DOHH2 (cell line): ENCODE results near the gene SUDS3.
"Not testable (repeated sequence)": the region's sequence is repeated elsewhere in the genome, so short reads cannot be mapped to it uniquely, and the experiment has no call there.

Experiments
- H3F3A ChIP-seq: fragments of 200-600 bp; sonication (generic), shearing (Covaris generic); 2 replicates; pipeline ENCODE4 v1.6.0; 2016; ENCODE audit warnings: antibody characterized with exemption, mild to moderate bottlenecking; ENCODE audit not compliant: control insufficient read depth, insufficient read depth
- H3K27ac ChIP-seq: fragments of 200-600 bp; sonication (generic); 2 replicates; pipeline ENCODE4 v1.5.1; 2014; ENCODE audit warnings: low read depth, mild to moderate bottlenecking, low read length, moderate library complexity
- H3K27me3 ChIP-seq: fragments of 200-600 bp; sonication (generic); 2 replicates; pipeline ENCODE4 v1.6.1; 2014; ENCODE audit warnings: mild to moderate bottlenecking, low read length, mixed read lengths; ENCODE audit not compliant: control insufficient read depth
- H3K36me3 ChIP-seq: fragments of 200-600 bp; sonication (generic); 2 replicates; pipeline ENCODE4 v1.6.1; 2014; ENCODE audit warnings: mild to moderate bottlenecking, low read length, moderate library complexity, mixed read lengths; ENCODE audit not compliant: control insufficient read depth
- H3K4me1 ChIP-seq: fragments of 200-600 bp; sonication (generic); 2 replicates; pipeline ENCODE4 v1.6.1; 2014; ENCODE audit warnings: mild to moderate bottlenecking, low read length, mixed read lengths; ENCODE audit not compliant: control insufficient read depth
- H3K4me2 ChIP-seq: fragments of 200-600 bp; sonication (generic); 2 replicates; pipeline ENCODE4 v1.6.0; 2014; ENCODE audit warnings: mild to moderate bottlenecking, low read length, moderate library complexity
- H3K4me3 ChIP-seq: fragments of 200-600 bp; sonication (generic); 2 replicates; pipeline ENCODE4 v1.5.1; 2014; ENCODE audit warnings: mild to moderate bottlenecking, low read length, mixed read lengths
- H3K79me2 ChIP-seq: fragments of 200-600 bp; sonication (generic); 2 replicates; pipeline ENCODE4 v1.6.1; 2014; ENCODE audit warnings: mild to moderate bottlenecking, low read length, mixed read lengths; ENCODE audit not compliant: control insufficient read depth
- H3K9me2 ChIP-seq: fragments of 200-600 bp; sonication (generic); replicated peaks from 2 replicates; pipeline ENCODE4 v1.6.1; 2014; ENCODE audit warnings: mild to moderate bottlenecking, low read length, mixed read lengths; ENCODE audit not compliant: control insufficient read depth
- H3K9me3 ChIP-seq: fragments of 200-600 bp; sonication (generic); 2 replicates; pipeline ENCODE4 v1.6.1; 2014; ENCODE audit warnings: antibody characterized with exemption, low read length, mixed read lengths; ENCODE audit not compliant: control insufficient read depth, insufficient read depth
- H4K20me1 ChIP-seq: fragments of 200-600 bp; sonication (generic); 2 replicates; pipeline ENCODE4 v1.6.0; 2014; ENCODE audit warnings: low read depth, mild to moderate bottlenecking, antibody characterized with exemption, low read length, moderate library complexity; ENCODE audit not compliant: control insufficient read depth, insufficient read depth
- EZH2phosphoT487 ChIP-seq: fragments of 200-600 bp; sonication (generic); IDR thresholded peaks from 2 replicates; pipeline ENCODE4 v1.6.1; 2017; ENCODE audit warnings: borderline replicate concordance, mild to moderate bottlenecking, antibody characterized with exemption, low read length, moderate library complexity, mixed read lengths
- TF ChIP-seq, protein P1 (sequence below): fragments of 200-600 bp; sonication (generic); IDR thresholded peaks from one replicate; pipeline ENCODE4 v1.5.1; 2014; ENCODE audit warnings: antibody characterized with exemption, mild to moderate bottlenecking, low read depth, low read length; ENCODE audit not compliant: poor library complexity, severe bottlenecking

Gene SUDS3

DNA sequence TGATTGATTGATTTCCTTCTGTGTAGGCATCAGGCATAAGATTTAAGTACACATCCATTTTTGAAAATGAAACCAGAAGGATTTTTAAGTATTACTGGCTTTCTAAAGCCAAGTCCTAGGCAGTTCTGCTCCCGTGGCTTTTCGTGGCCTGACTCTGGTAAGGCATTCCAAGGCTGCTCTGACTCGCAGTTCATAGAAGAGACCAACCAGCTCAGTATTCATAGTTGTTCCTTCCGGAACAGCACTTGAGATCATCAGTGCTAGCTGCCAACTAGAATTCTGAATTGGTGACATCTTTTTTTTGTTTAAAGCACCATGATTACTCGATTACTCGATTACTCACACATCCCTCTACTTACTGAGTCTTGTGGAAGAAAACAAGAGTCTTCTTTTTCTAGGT is 25.9 kb downstream of the SUDS3 start:
- H4K20me1 ChIP-seq = no peaks in the 10 kb centered on the region; the same call in 1 of the 2 replicates
- no peak for TF ChIP-seq EZH2phosphoT487
- TF ChIP-seq, protein P1, sequence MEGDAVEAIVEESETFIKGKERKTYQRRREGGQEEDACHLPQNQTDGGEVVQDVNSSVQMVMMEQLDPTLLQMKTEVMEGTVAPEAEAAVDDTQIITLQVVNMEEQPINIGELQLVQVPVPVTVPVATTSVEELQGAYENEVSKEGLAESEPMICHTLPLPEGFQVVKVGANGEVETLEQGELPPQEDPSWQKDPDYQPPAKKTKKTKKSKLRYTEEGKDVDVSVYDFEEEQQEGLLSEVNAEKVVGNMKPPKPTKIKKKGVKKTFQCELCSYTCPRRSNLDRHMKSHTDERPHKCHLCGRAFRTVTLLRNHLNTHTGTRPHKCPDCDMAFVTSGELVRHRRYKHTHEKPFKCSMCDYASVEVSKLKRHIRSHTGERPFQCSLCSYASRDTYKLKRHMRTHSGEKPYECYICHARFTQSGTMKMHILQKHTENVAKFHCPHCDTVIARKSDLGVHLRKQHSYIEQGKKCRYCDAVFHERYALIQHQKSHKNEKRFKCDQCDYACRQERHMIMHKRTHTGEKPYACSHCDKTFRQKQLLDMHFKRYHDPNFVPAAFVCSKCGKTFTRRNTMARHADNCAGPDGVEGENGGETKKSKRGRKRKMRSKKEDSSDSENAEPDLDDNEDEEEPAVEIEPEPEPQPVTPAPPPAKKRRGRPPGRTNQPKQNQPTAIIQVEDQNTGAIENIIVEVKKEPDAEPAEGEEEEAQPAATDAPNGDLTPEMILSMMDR = no peak
- no peak overlapping the region for H3K4me3 ChIP-seq
- H3K4me1 ChIP-seq = no peaks in the 10 kb centered on the region
- no peak overlapping the region for H3K4me2 ChIP-seq
- no peaks in the 10 kb centered on the region for H3K27me3 ChIP-seq
- H3F3A ChIP-seq = 0 out of 2 replicates have a peak, but pooled peaks cover 4% of the 10 kb centered on the region
- H3K27ac ChIP-seq = no peak overlapping the region
- peaks cover 73% of the 10 kb centered on the region for H3K36me3 ChIP-seq
- no peaks in the 10 kb centered on the region for H3K79me2 ChIP-seq
- no peaks in the 10 kb centered on the region for H3K9me3 ChIP-seq
- H3K9me2 ChIP-seq = no peaks in the 10 kb centered on the region

DNA sequence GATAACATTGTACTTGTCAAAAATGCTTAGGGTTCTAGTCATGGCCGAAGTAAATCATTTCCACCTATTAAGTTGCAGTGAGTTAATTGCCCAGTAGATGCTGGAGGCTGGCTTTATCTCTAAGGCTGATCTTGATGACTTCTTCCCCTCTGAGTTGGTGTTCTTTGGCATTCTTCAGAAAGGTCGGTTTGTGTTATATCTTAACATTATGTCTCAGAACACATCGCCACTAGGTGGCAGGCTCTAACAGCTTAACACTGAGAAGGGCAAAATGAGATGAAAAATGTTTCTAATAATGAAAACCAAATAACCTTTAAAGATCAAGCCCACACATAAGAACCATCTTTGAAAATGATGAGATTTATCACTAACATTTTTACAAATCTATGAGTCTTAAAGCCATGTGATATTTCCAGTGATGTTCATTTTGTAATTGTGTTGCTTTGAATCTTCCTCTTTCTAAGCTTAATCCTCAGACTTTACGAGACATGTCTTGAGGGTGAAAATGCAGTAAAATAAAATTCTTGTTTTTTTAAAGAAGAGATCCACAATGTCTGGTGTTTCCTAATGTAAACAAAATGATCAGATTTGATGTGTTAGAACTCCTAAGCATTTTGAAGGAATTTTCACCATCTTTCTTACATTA is 28.6 kb downstream of the SUDS3 start:
- no peaks in the 10 kb centered on the region for H3K4me1 ChIP-seq
- peaks cover 73% of the 10 kb centered on the region for H3K36me3 ChIP-seq
- 0 out of 2 replicates have a peak, but pooled peaks cover 4% of the 10 kb centered on the region for H3F3A ChIP-seq
- H3K27ac ChIP-seq = no peak overlapping the region
- no peak overlapping the region for H3K4me2 ChIP-seq
- H3K9me2 ChIP-seq = no peaks in the 10 kb centered on the region
- H3K79me2 ChIP-seq = no peaks in the 10 kb centered on the region
- H3K9me3 ChIP-seq = no peaks in the 10 kb centered on the region
- H3K27me3 ChIP-seq = no peaks in the 10 kb centered on the region
- TF ChIP-seq, protein P1 = peak; percentile 87
- no peak for TF ChIP-seq EZH2phosphoT487
- H3K4me3 ChIP-seq = no peak overlapping the region
- no peaks in the 10 kb centered on the region; the same call in 1 of the 2 replicates for H4K20me1 ChIP-seq

DNA sequence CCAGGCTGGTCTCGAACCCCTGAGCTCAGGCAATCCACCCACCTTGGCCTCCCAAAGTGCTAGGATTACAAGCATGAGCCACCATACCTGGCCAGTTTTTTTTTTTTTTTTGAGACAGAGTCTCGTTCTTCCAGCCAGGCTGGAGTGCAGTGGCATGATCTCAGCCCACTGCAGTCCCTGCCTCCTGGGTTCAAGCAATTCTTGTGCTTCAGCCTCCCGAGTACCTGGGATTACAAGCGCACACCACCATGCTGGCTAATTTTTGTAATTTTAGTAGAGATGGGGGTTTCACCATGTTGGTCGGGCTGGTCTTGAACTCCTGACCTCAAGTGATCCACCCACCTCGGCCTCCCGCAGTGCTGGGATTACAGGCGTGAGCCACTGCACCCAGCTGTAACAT is 31.9 kb downstream of the SUDS3 start:
- not testable (repeated sequence) for H3K9me2 ChIP-seq, H4K20me1 ChIP-seq, H3K4me3 ChIP-seq, H3K79me2 ChIP-seq, H3K4me2 ChIP-seq, H3K27me3 ChIP-seq, H3K27ac ChIP-seq, H3F3A ChIP-seq, H3K4me1 ChIP-seq, H3K9me3 ChIP-seq
- peaks cover 75% of the 10 kb centered on the region for H3K36me3 ChIP-seq

DNA sequence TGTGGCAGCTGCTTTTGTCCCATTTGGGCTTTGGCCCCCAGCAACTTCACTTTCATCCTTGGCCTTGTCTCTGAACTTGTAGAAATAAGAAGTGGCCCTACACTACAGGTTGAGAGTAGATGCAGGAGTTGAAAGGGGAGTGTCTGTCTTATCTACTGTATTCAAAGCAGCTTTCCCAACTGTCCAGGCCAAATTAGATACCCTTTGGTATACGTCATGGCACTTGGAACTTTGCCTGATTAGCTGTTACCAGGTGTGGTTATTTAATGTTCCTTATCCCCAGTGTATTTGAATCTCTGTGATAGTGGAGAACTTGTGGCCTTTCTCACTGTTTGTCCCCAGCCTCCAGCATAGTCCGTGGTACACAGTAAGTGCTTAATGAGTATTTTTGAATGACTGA is 33.5 kb downstream of the SUDS3 start:
- Histone ChIP-seq H3K27ac (no peak overlapping the region), H3F3A (no peaks in the 10 kb centered on the region), H3K9me2 (no peaks in the 10 kb centered on the region), H3K27me3 (no peaks in the 10 kb centered on the region), H3K4me3 (no peak overlapping the region), H3K4me2 (no peak overlapping the region), H3K36me3 (peaks cover 69% of the 10 kb centered on the region), H3K4me1 (no peaks in the 10 kb centered on the region), H3K79me2 (no peaks in the 10 kb centered on the region), H4K20me1 (no peaks in the 10 kb centered on the region; the same call in 1 of the 2 replicates), H3K9me3 (no peaks in the 10 kb centered on the region)
- TF ChIP-seq, protein P1 = no peak
- TF ChIP-seq EZH2phosphoT487 = no peak
